Ishikawa (cell line): Measurements from ENCODE around the gene ANAPC5.

Experiments used
- CEBPB ChIP-seq: IDR thresholded peaks from 2 replicates; pipeline ENCODE4 v1.6.1; 2012
- CREB1 ChIP-seq: IDR thresholded peaks from 2 replicates; pipeline ENCODE4 v1.6.1; 2012; ENCODE audit warnings: low read depth
- EGR1 ChIP-seq: IDR thresholded peaks from 2 replicates; pipeline ENCODE4 v1.6.1; 2012
- EP300 ChIP-seq: IDR thresholded peaks from 2 replicates; pipeline ENCODE4 v1.6.1; 2012; ENCODE audit warnings: borderline replicate concordance
- FOXM1 ChIP-seq: IDR thresholded peaks from 2 replicates; pipeline ENCODE4 v1.6.1; 2012; ENCODE audit warnings: low read depth, borderline replicate concordance
- NFIC ChIP-seq: IDR thresholded peaks from 2 replicates; pipeline ENCODE4 v1.6.1; 2012
- RAD21 ChIP-seq: IDR thresholded peaks from 2 replicates; pipeline ENCODE4 v1.6.1; 2012; ENCODE audit warnings: low read depth
- TCF12 ChIP-seq: IDR thresholded peaks from 2 replicates; pipeline ENCODE4 v1.6.1; 2012; ENCODE audit warnings: low read depth
- TEAD4 ChIP-seq: IDR thresholded peaks from 2 replicates; pipeline ENCODE4 v1.6.1; 2012
- YY1 ChIP-seq: IDR thresholded peaks from 2 replicates; pipeline ENCODE4 v1.6.1; 2012; ENCODE audit warnings: low read depth
- ZBTB7A ChIP-seq: IDR thresholded peaks from 2 replicates; pipeline ENCODE4 v1.6.1; 2012; ENCODE audit warnings: low read depth
- TF ChIP-seq, protein P1 (sequence below): IDR thresholded peaks from 2 replicates; pipeline ENCODE4 v1.6.1; 2012; ENCODE audit warnings: low read depth, mild to moderate bottlenecking
- TF ChIP-seq, protein P2 (sequence below): IDR thresholded peaks from 2 replicates; pipeline ENCODE4 v1.6.1; 2012
- TF ChIP-seq, protein P3 (sequence below): IDR thresholded peaks from 2 replicates; pipeline ENCODE4 v1.6.1; 2012

Gene ANAPC5

GRCh38 chr12:121364683-121365121, 12.5 kb upstream of the ANAPC5 start:
- TF ChIP-seq NFIC (no peak), YY1 (no peak), EGR1 (no peak), RAD21 (no peak), TCF12 (no peak), ZBTB7A (no peak), FOXM1 (no peak), TEAD4 (no peak)
- TF ChIP-seq, protein P1, sequence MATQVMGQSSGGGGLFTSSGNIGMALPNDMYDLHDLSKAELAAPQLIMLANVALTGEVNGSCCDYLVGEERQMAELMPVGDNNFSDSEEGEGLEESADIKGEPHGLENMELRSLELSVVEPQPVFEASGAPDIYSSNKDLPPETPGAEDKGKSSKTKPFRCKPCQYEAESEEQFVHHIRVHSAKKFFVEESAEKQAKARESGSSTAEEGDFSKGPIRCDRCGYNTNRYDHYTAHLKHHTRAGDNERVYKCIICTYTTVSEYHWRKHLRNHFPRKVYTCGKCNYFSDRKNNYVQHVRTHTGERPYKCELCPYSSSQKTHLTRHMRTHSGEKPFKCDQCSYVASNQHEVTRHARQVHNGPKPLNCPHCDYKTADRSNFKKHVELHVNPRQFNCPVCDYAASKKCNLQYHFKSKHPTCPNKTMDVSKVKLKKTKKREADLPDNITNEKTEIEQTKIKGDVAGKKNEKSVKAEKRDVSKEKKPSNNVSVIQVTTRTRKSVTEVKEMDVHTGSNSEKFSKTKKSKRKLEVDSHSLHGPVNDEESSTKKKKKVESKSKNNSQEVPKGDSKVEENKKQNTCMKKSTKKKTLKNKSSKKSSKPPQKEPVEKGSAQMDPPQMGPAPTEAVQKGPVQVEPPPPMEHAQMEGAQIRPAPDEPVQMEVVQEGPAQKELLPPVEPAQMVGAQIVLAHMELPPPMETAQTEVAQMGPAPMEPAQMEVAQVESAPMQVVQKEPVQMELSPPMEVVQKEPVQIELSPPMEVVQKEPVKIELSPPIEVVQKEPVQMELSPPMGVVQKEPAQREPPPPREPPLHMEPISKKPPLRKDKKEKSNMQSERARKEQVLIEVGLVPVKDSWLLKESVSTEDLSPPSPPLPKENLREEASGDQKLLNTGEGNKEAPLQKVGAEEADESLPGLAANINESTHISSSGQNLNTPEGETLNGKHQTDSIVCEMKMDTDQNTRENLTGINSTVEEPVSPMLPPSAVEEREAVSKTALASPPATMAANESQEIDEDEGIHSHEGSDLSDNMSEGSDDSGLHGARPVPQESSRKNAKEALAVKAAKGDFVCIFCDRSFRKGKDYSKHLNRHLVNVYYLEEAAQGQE = no peak
- TF ChIP-seq, protein P2, sequence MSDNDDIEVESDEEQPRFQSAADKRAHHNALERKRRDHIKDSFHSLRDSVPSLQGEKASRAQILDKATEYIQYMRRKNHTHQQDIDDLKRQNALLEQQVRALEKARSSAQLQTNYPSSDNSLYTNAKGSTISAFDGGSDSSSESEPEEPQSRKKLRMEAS = no peak
- TF ChIP-seq, protein P3, sequence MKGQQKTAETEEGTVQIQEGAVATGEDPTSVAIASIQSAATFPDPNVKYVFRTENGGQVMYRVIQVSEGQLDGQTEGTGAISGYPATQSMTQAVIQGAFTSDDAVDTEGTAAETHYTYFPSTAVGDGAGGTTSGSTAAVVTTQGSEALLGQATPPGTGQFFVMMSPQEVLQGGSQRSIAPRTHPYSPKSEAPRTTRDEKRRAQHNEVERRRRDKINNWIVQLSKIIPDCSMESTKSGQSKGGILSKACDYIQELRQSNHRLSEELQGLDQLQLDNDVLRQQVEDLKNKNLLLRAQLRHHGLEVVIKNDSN = no peak

GRCh38 chr12:121358073-121358472, 5.9 kb upstream of the ANAPC5 start:
- TF ChIP-seq, protein P2 = no peak
- TF ChIP-seq CEBPB (no peak), ZBTB7A (no peak), RAD21 (no peak), EGR1 (no peak), TEAD4 (no peak), YY1 (no peak), EP300 (no peak)
- TF ChIP-seq, protein P1 = no peak

GRCh38 chr12:121357331-121357730, 5.1 kb upstream of the ANAPC5 start:
- TF ChIP-seq CEBPB = no peak
- TF ChIP-seq, protein P2 = no peak

GRCh38 chr12:121356657-121357056, 4.4 kb upstream of the ANAPC5 start:
- TF ChIP-seq CREB1 = no peak
- no peak for TF ChIP-seq YY1
- no peak for TF ChIP-seq ZBTB7A
- no peak for TF ChIP-seq TCF12
- no peak for TF ChIP-seq TEAD4
- TF ChIP-seq CEBPB = no peak
- TF ChIP-seq NFIC = no peak
- TF ChIP-seq, protein P2 = no peak
- TF ChIP-seq, protein P3 = no peak
- no peak for TF ChIP-seq RAD21
- TF ChIP-seq EGR1 = no peak

GRCh38 chr12:121355818-121356217, 3.6 kb upstream of the ANAPC5 start:
- TF ChIP-seq NFIC (no peak), FOXM1 (no peak), EGR1 (no peak), CREB1 (no peak), CEBPB (no peak), TCF12 (no peak), TEAD4 (no peak)
- TF ChIP-seq, protein P3 = no peak
- TF ChIP-seq, protein P2 = no peak
- TF ChIP-seq, protein P1 = no peak
